H9 (cell line): ENCODE results near the gene MTMR4. TPM values are rescaled to one million over a fixed set of nuclear protein-coding genes. Genes with fewer than 3 reads are reported as not detected.
"Not testable (repeated sequence)": the region's sequence is repeated elsewhere in the genome, so short reads cannot be mapped to it uniquely, and the experiment has no call there.

Source experiments
- DNase-seq: peaks from one replicate; pipeline ENCODE4 v3.0.0-alpha.2; 2017
- H2AFZ ChIP-seq: one replicate; pipeline ENCODE4 v1.6.1; 2013; ENCODE audit warnings: mild to moderate bottlenecking, low read length, control low read depth, moderate library complexity
- H2AK5ac ChIP-seq: 2 replicates; pipeline ENCODE4 v1.6.1; 2013; ENCODE audit warnings: low read length, control low read depth, mixed read lengths; ENCODE audit not compliant: insufficient read length
- H2BK120ac ChIP-seq: one replicate; pipeline ENCODE4 v1.6.1; 2013; ENCODE audit warnings: low read depth, mild to moderate bottlenecking, low read length, control low read depth, inconsistent platforms; ENCODE audit not compliant: poor library complexity, severe bottlenecking
- H2BK12ac ChIP-seq: 2 replicates; pipeline ENCODE4 v1.6.1; 2013; ENCODE audit warnings: low read length, control low read depth, mixed read lengths, low read depth; ENCODE audit not compliant: insufficient read length
- H2BK15ac ChIP-seq: 2 replicates; pipeline ENCODE4 v1.6.1; 2013; ENCODE audit warnings: low read depth, low read length, control low read depth
- H2BK20ac ChIP-seq: one replicate; pipeline ENCODE4 v1.6.1; 2013; ENCODE audit warnings: low read depth, mild to moderate bottlenecking, low read length, control low read depth, inconsistent platforms; ENCODE audit not compliant: poor library complexity, severe bottlenecking
- H2BK5ac ChIP-seq: 2 replicates; pipeline ENCODE4 v1.6.1; 2013; ENCODE audit warnings: low read length, control low read depth, mixed read lengths; ENCODE audit not compliant: insufficient read length
- H3K14ac ChIP-seq: 2 replicates; pipeline ENCODE4 v1.6.1; 2013; ENCODE audit warnings: low read length, control low read depth; ENCODE audit not compliant: insufficient read depth
- H3K18ac ChIP-seq: 2 replicates; pipeline ENCODE4 v1.6.1; 2013; ENCODE audit warnings: low read depth, mild to moderate bottlenecking, mixed read lengths, low read length, control low read depth; ENCODE audit not compliant: insufficient read length
- H3K23ac ChIP-seq: 2 replicates; pipeline ENCODE4 v1.6.1; 2013; ENCODE audit warnings: low read length, control low read depth, mixed read lengths, low read depth; ENCODE audit not compliant: insufficient read length
- H3K23me2 ChIP-seq: 2 replicates; pipeline ENCODE4 v1.6.1; 2013; ENCODE audit warnings: low read depth, mild to moderate bottlenecking, mixed read lengths, low read length, control low read depth; ENCODE audit not compliant: insufficient read length, poor library complexity, severe bottlenecking
- H3K27ac ChIP-seq: 2 replicates; pipeline ENCODE4 v1.5.1; 2013; ENCODE audit warnings: low read length, control low read depth, mixed read lengths, low read depth; ENCODE audit not compliant: insufficient read length
- H3K27me3 ChIP-seq: 2 replicates; pipeline ENCODE4 v1.6.1; 2013; ENCODE audit warnings: low read length, control low read depth, inconsistent platforms; ENCODE audit not compliant: insufficient read depth
- H3K4ac ChIP-seq: 2 replicates; pipeline ENCODE4 v1.6.1; 2013; ENCODE audit warnings: low read depth, mild to moderate bottlenecking, control low read depth, inconsistent platforms, low read length, moderate library complexity
- H3K4me1 ChIP-seq: 2 replicates; pipeline ENCODE4 v1.6.1; 2013; ENCODE audit warnings: low read length, control low read depth, inconsistent platforms; ENCODE audit not compliant: insufficient read depth
- H3K4me2 ChIP-seq: 2 replicates; pipeline ENCODE4 v1.6.1; 2013; ENCODE audit warnings: low read length, control low read depth, mixed read lengths; ENCODE audit not compliant: insufficient read length, insufficient read depth
- H3K56ac ChIP-seq: 2 replicates; pipeline ENCODE4 v1.6.1; 2013; ENCODE audit warnings: low read depth, mild to moderate bottlenecking, mixed read lengths, low read length, control low read depth; ENCODE audit not compliant: insufficient read length
- H3K79me1 ChIP-seq: 2 replicates; pipeline ENCODE4 v1.6.1; 2013; ENCODE audit warnings: low read depth, mild to moderate bottlenecking, moderate library complexity, low read length, control low read depth, inconsistent platforms; ENCODE audit not compliant: insufficient read depth, poor library complexity, severe bottlenecking
- H3K79me2 ChIP-seq: 2 replicates; pipeline ENCODE4 v1.6.1; 2013; ENCODE audit warnings: low read length, control low read depth, inconsistent platforms; ENCODE audit not compliant: insufficient read depth
- H3K9ac ChIP-seq: 2 replicates; pipeline ENCODE4 v1.6.1; 2013; ENCODE audit warnings: low read length, control low read depth, mixed read lengths; ENCODE audit not compliant: insufficient read length; ENCODE audit errors: extremely low read depth
- H3K9me3 ChIP-seq: one replicate; pipeline ENCODE4 v1.6.1; 2013; ENCODE audit warnings: low read depth, low read length, inconsistent platforms; ENCODE audit not compliant: control insufficient read depth
- H3T11ph ChIP-seq: one replicate; pipeline ENCODE4 v1.6.1; 2013; ENCODE audit warnings: mild to moderate bottlenecking, low read length, control low read depth, inconsistent platforms
- H4K20me1 ChIP-seq: one replicate; pipeline ENCODE4 v1.6.1; 2013; ENCODE audit not compliant: control insufficient read depth, insufficient read length, insufficient read depth
- H4K5ac ChIP-seq: 2 replicates; pipeline ENCODE4 v1.6.1; 2013; ENCODE audit warnings: low read depth, mild to moderate bottlenecking, mixed read lengths, low read length, control low read depth; ENCODE audit not compliant: insufficient read length
- H4K8ac ChIP-seq: replicated peaks from 2 replicates; pipeline ENCODE4 v1.6.1; 2013; ENCODE audit warnings: low read length, control low read depth, mixed read lengths, low read depth; ENCODE audit not compliant: insufficient read length
- H4K91ac ChIP-seq: 2 replicates; pipeline ENCODE4 v1.6.1; 2013; ENCODE audit warnings: low read depth, mild to moderate bottlenecking, moderate library complexity, mixed read lengths, low read length, control low read depth; ENCODE audit not compliant: insufficient read length
- H3K27ac Mint-ChIP-seq, 3 experiments: 2 replicates in 2 of 3; 3 replicates in 1 of 3; pipeline ENCODE4 v1.8.0; 2020 to 2021; ENCODE audit warnings: mixed read lengths in 3 of 3, mild to moderate bottlenecking in 1 of 3, moderate library complexity in 1 of 3
- H3K27me3 Mint-ChIP-seq: 2 replicates; pipeline ENCODE4 v1.8.0; 2021; ENCODE audit warnings: low read depth, mild to moderate bottlenecking, moderate library complexity, mixed read lengths
- H3K36me3 Mint-ChIP-seq, 3 experiments: 2 replicates in 2 of 3; 3 replicates in 1 of 3; pipeline ENCODE4 v1.8.0; 2020 to 2021; ENCODE audit warnings: low read depth in 3 of 3, mixed read lengths in 3 of 3; ENCODE audit not compliant: insufficient read depth in 1 of 3
- H3K4me1 Mint-ChIP-seq, 2 experiments: 2 replicates each; pipeline ENCODE4 v1.8.0; 2020; ENCODE audit warnings: mixed read lengths in 2 of 2
- H3K4me3 Mint-ChIP-seq, 2 experiments: 2 replicates in 1 of 2; 3 replicates in 1 of 2; pipeline ENCODE4 v1.8.0; 2020 to 2021; ENCODE audit warnings: mild to moderate bottlenecking in 2 of 2, mixed read lengths in 2 of 2, moderate library complexity in 1 of 2
- H3K9me3 Mint-ChIP-seq, 2 experiments: 2 replicates in 1 of 2; 3 replicates in 1 of 2; pipeline ENCODE4 v1.8.0; 2020; ENCODE audit warnings: mild to moderate bottlenecking in 2 of 2, mixed read lengths in 2 of 2, moderate library complexity in 1 of 2
- WGBS: extraction: QIAGEN DNeasy Blood & Tissue Kit; methylation state at CpG from one replicate; pipeline ENCODE4 v1.1.7; 2013; ENCODE audit warnings: missing lambda C conversion rate, low lambda C conversion rate, mixed read lengths; ENCODE audit not compliant: insufficient read length; ENCODE audit errors: extremely low coverage; 5-methylcytosine and 5-hydroxymethylcytosine counted together
- total RNA-seq: library from RNA; stranded (reverse); gene quantifications from 2 replicates; pipeline ENCODE4 v1.2.1, GENCODE V29; 2021
- TF ChIP-seq, protein P1 (sequence below): fragments of 200-600 bp; sonication (generic); conservative IDR thresholded peaks from 3 replicates; pipeline ENCODE4 v1.8.0; 2021; ENCODE audit warnings: antibody characterized with exemption, mild to moderate bottlenecking

Gene MTMR4
- total RNA-seq, 1 experiment from 2014 or later, result 31.2 TPM

DNA sequence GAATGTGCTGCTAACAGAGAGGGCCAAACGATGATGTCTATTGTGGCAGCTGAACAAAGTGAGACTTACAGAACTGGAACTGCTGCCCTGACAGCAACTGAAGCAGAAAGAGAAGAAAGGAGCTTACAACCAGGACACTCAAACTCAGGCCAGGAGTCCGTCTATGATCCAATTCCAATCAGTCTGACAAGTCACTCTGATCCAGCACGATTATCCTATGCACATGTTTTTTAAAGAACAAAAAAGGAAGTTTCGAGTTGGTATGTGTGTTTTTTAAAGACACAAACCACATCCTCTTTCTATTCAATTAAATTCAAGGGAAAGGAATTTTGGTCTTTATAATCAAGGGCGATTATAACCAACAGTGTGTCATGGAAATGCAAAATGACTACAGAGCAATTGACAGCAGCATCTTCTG is 42.4 kb upstream of the MTMR4 start:
- Histone ChIP-seq H4K91ac (no peak overlapping the region), H3K4me2 (no peak overlapping the region), H3K14ac (no peak overlapping the region), H3K56ac (no peak overlapping the region), H2BK120ac (no peak overlapping the region), H2BK5ac (no peak overlapping the region), H3K18ac (no peak overlapping the region), H3K4me1 (no peaks in the 10 kb centered on the region), H3K23ac (no peak overlapping the region), H3K23me2 (no peaks in the 10 kb centered on the region), H4K20me1 (no peaks in the 10 kb centered on the region), H3K9ac (no peak overlapping the region), H2BK15ac (no peak overlapping the region), H3K9me3 (no peaks in the 10 kb centered on the region), H2AFZ (no peak overlapping the region), H4K5ac (no peak overlapping the region), H3K27ac (no peak overlapping the region), H3K79me2 (no peaks in the 10 kb centered on the region), H2BK12ac (no peak overlapping the region), H3K4ac (no peak overlapping the region), H2BK20ac (no peak overlapping the region), H2AK5ac (no peak overlapping the region), H3K79me1 (no peaks in the 10 kb centered on the region), H4K8ac (no peak overlapping the region), H3K27me3 (no peaks in the 10 kb centered on the region), H3T11ph (no peak overlapping the region)
- Mint-ChIP-seq H3K27me3 (no peaks in the 10 kb centered on the region; the same call in 1 of the 2 replicates), H3K4me1 (no peaks in the 10 kb centered on the region), H3K36me3 (no peaks in the 10 kb centered on the region), H3K4me3 (no peak overlapping the region), H3K27ac (no peak overlapping the region; a peak in 1 of 7 replicates), H3K9me3 (no peaks in the 10 kb centered on the region)
- TF ChIP-seq, protein P1, sequence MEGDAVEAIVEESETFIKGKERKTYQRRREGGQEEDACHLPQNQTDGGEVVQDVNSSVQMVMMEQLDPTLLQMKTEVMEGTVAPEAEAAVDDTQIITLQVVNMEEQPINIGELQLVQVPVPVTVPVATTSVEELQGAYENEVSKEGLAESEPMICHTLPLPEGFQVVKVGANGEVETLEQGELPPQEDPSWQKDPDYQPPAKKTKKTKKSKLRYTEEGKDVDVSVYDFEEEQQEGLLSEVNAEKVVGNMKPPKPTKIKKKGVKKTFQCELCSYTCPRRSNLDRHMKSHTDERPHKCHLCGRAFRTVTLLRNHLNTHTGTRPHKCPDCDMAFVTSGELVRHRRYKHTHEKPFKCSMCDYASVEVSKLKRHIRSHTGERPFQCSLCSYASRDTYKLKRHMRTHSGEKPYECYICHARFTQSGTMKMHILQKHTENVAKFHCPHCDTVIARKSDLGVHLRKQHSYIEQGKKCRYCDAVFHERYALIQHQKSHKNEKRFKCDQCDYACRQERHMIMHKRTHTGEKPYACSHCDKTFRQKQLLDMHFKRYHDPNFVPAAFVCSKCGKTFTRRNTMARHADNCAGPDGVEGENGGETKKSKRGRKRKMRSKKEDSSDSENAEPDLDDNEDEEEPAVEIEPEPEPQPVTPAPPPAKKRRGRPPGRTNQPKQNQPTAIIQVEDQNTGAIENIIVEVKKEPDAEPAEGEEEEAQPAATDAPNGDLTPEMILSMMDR, result no peak
- WGBS, result no CpG with 5 or more reads among the region's 5 CpGs
- no peak for DNase-seq

DNA sequence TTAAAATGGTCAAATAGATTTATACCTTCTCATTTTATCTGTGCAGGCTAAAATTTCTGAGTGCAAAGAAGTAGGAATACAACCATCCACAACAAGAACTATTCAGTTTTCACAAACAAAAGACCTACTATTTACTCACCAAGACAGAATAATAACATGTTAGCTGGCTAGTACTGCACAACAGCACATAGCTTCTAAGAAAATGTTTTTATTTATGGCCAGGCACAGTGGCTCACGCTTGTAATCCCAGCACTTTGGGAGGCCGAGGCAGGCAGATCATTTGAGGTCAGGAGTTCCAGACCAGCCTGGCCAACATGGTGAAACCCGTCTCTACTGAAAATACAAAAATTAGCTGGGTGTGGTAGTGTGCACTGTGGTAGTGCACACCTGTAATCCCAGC is 40.7 kb upstream of the MTMR4 start:
- H3K79me1 ChIP-seq, H3K4me2 ChIP-seq, H4K20me1 ChIP-seq, H3K9ac ChIP-seq, H2BK20ac ChIP-seq, DNase-seq, H3K27ac ChIP-seq, H2AK5ac ChIP-seq, H2AFZ ChIP-seq, H4K91ac ChIP-seq, H3K4me1 ChIP-seq, H3K27me3 Mint-ChIP-seq, H3K36me3 Mint-ChIP-seq, H3K9me3 Mint-ChIP-seq, H3K27ac Mint-ChIP-seq, H2BK12ac ChIP-seq, H3T11ph ChIP-seq, H3K23me2 ChIP-seq, H3K23ac ChIP-seq, H3K79me2 ChIP-seq, H4K5ac ChIP-seq, H3K4me1 Mint-ChIP-seq, H3K4me3 Mint-ChIP-seq, H3K4ac ChIP-seq, H4K8ac ChIP-seq, H3K9me3 ChIP-seq, H2BK5ac ChIP-seq, H3K27me3 ChIP-seq, H3K14ac ChIP-seq, H2BK120ac ChIP-seq, H3K56ac ChIP-seq, H3K18ac ChIP-seq, H2BK15ac ChIP-seq: not testable (repeated sequence)
- no CpG with 5 or more reads among the region's 3 CpGs for WGBS
